WTC11 (cell line): ENCODE results near the gene GRIK2.

ENCODE experiments used
- TF ChIP-seq, protein P1 (sequence below): fragments of 200-600 bp; IDR thresholded peaks from 2 replicates; pipeline ENCODE4 v1.8.0; 2022; ENCODE audit warnings: antibody characterized with exemption
- TF ChIP-seq, protein P2 (sequence below): sonication (generic); formaldehyde crosslinking; IDR thresholded peaks from 2 replicates; pipeline ENCODE4 v1.8.1; 2023; ENCODE audit warnings: mild to moderate bottlenecking, missing genetic modification reagents
- TF ChIP-seq, protein P3 (sequence below): sonication (generic); formaldehyde crosslinking; IDR thresholded peaks from 2 replicates; pipeline ENCODE4 v1.8.0; 2022; ENCODE audit warnings: mild to moderate bottlenecking, missing genetic modification reagents
- TF ChIP-seq, protein P4 (sequence below): sonication (generic); formaldehyde crosslinking; IDR thresholded peaks from 2 replicates; pipeline ENCODE4 v1.8.0; 2022; ENCODE audit warnings: mild to moderate bottlenecking, missing genetic modification reagents

DNA sequence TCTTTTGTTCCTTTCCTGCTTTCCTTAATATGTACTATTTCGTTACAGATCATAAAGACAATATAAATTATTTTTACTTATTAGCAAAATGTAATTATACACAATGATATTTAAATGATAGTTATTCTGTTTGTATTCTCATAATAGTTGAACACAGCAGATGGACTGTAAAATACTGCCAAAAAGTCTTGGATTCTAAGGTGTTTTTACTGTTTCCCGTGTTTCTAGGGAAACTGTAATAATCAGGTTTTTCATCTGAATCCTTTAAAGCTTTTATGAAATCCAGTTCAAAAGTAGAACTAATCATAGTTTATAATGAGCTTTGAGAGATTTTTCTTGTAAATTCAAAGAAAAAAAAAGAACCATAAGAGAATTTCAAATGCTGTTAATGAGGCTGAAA is 148.4 kb downstream of the GRIK2 start:
- TF ChIP-seq, protein P1, sequence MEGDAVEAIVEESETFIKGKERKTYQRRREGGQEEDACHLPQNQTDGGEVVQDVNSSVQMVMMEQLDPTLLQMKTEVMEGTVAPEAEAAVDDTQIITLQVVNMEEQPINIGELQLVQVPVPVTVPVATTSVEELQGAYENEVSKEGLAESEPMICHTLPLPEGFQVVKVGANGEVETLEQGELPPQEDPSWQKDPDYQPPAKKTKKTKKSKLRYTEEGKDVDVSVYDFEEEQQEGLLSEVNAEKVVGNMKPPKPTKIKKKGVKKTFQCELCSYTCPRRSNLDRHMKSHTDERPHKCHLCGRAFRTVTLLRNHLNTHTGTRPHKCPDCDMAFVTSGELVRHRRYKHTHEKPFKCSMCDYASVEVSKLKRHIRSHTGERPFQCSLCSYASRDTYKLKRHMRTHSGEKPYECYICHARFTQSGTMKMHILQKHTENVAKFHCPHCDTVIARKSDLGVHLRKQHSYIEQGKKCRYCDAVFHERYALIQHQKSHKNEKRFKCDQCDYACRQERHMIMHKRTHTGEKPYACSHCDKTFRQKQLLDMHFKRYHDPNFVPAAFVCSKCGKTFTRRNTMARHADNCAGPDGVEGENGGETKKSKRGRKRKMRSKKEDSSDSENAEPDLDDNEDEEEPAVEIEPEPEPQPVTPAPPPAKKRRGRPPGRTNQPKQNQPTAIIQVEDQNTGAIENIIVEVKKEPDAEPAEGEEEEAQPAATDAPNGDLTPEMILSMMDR: no peak
- TF ChIP-seq, protein P2, sequence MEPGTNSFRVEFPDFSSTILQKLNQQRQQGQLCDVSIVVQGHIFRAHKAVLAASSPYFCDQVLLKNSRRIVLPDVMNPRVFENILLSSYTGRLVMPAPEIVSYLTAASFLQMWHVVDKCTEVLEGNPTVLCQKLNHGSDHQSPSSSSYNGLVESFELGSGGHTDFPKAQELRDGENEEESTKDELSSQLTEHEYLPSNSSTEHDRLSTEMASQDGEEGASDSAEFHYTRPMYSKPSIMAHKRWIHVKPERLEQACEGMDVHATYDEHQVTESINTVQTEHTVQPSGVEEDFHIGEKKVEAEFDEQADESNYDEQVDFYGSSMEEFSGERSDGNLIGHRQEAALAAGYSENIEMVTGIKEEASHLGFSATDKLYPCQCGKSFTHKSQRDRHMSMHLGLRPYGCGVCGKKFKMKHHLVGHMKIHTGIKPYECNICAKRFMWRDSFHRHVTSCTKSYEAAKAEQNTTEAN (CRISPR knock-in tag): no peak
- TF ChIP-seq, protein P3, sequence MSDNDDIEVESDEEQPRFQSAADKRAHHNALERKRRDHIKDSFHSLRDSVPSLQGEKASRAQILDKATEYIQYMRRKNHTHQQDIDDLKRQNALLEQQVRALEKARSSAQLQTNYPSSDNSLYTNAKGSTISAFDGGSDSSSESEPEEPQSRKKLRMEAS (CRISPR knock-in tag): no peak
- TF ChIP-seq, protein P4, sequence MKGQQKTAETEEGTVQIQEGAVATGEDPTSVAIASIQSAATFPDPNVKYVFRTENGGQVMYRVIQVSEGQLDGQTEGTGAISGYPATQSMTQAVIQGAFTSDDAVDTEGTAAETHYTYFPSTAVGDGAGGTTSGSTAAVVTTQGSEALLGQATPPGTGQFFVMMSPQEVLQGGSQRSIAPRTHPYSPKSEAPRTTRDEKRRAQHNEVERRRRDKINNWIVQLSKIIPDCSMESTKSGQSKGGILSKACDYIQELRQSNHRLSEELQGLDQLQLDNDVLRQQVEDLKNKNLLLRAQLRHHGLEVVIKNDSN (CRISPR knock-in tag): no peak
